Aorta (tissue), 5 donors: ENCODE measurements around the gene EXOC4. TPM values are rescaled to one million over a fixed set of nuclear protein-coding genes. Genes with fewer than 3 reads are reported as not detected.

Experiments used
- ATAC-seq: fragments of 200-7000 bp; cut with Tn5 transposase; one replicate; pipeline ENCODE4 v1.9.1; 2022; ENCODE audit warnings: moderate library complexity; ENCODE audit not compliant: low FRiP score
- DNase-seq, 2 donors: peaks; one replicate each; pipeline ENCODE4 v3.0.0-alpha.2; 2020
- H3K27ac ChIP-seq, 2 donors: one replicate each; pipeline ENCODE4 v1.5.1; 2013; ENCODE audit warnings: low read length in 2 of 2, mild to moderate bottlenecking in 2 of 2, moderate library complexity in 2 of 2, control low read depth in 1 of 2, inconsistent platforms in 1 of 2, low read depth in 1 of 2
- H3K27me3 ChIP-seq, 2 donors: one replicate each; pipeline ENCODE4 v1.6.1; 2013; ENCODE audit warnings: control low read depth in 1 of 2, low read length in 1 of 2, mild to moderate bottlenecking in 1 of 2, moderate library complexity in 1 of 2; ENCODE audit not compliant: insufficient read depth in 2 of 2, control insufficient read depth in 1 of 2
- H3K36me3 ChIP-seq, 2 donors: one replicate each; pipeline ENCODE4 v1.6.1; 2013; ENCODE audit warnings: control low read depth in 1 of 2, low read length in 1 of 2, mild to moderate bottlenecking in 1 of 2; ENCODE audit not compliant: insufficient read depth in 2 of 2, control insufficient read depth in 1 of 2
- H3K4me1 ChIP-seq, 2 donors: one replicate each; pipeline ENCODE4 v1.6.1; 2013; ENCODE audit warnings: low read length in 2 of 2, control low read depth in 1 of 2, mild to moderate bottlenecking in 1 of 2, moderate library complexity in 1 of 2; ENCODE audit not compliant: insufficient read depth in 2 of 2, control insufficient read depth in 1 of 2
- H3K4me3 ChIP-seq, 2 donors: one replicate each; pipeline ENCODE4 v1.5.1; 2013; ENCODE audit warnings: low read length in 2 of 2, control low read depth in 1 of 2, mild to moderate bottlenecking in 1 of 2
- H3K9me3 ChIP-seq: one replicate; pipeline ENCODE4 v1.6.1; 2013; ENCODE audit warnings: mild to moderate bottlenecking, low read length; ENCODE audit not compliant: control insufficient read depth
- WGBS, 2 donors: extraction: QIAGEN DNeasy Blood & Tissue Kit; methylation state at CpG; one replicate each; pipeline ENCODE4 v1.1.7; 2013; 5-methylcytosine and 5-hydroxymethylcytosine counted together
- intact Hi-C, 2 donors: fragments of 100-400 bp; cut with DNase I; formaldehyde crosslinking; loops; one replicate each; pipeline versions ENCODE4 v1.14.2 to v1.15.0; 2022
- polyA plus RNA-seq, 2 donors: library from polyadenylated mRNA; stranded (reverse); fragments of 200-250 nt; gene quantifications; one replicate each; pipeline ENCODE4 v1.2.3, GENCODE V29; 2013
- total RNA-seq, 2 donors: library from RNA; stranded (reverse); fragmentation: NEBNext Ultra II Directional; extraction: Animal tissue kit (Norgen Biotek cat#: 25700); gene quantifications; one replicate each; pipeline ENCODE4 v1.2.1, GENCODE V29; 2021
- donor health status: healthy with polysubstance abuse.
- donor health status: Bipolar disorder and iron deficiency.
- donor health status: DM: no; HTN: no; CAD: no.
- donor health status: DM: no; HTN: no; CAD: no.
- donor health status: DM: yes; HTN: yes; CAD: no.

EXOC4 gene
- total and polyA plus RNA-seq, 4 donors = 19.9 to 109 (median 45.9) TPM

- H3K27ac ChIP-seq = no peak overlapping the region
- no peak overlapping the region for H3K4me3 ChIP-seq
- ATAC-seq = no peak
- WGBS, 2 donors = 43 to 62% methylated on average over 1 of the region's 1 CpG
- no peaks in the 10 kb centered on the region for H3K36me3 ChIP-seq
- H3K9me3 ChIP-seq = no peaks in the 10 kb centered on the region
- intact Hi-C loops = no loop called here
- H3K27me3 ChIP-seq = no peaks in the 10 kb centered on the region
- no peak for DNase-seq
- H3K4me1 ChIP-seq = no peaks in the 10 kb centered on the region
Measured at GRCh38 chr7:133419041-133419440, 166.2 kb downstream of the EXOC4 start.

- WGBS, 2 donors = 95 to 98% methylated on average over 23 of the region's 23 CpGs
Measured at GRCh38 chr7:133423618-133424017, 170.7 kb downstream of the EXOC4 start.

GRCh38 chr7:133428326-133428725, 175.4 kb downstream of the EXOC4 start:
- intact Hi-C loops = no loop called here
- 58 to 72% methylated on average over 2 of the region's 2 CpGs for WGBS, 2 donors
- no peak overlapping the region for H3K4me3 ChIP-seq
- H3K36me3 ChIP-seq = no peaks in the 10 kb centered on the region
- no peaks in the 10 kb centered on the region for H3K27me3 ChIP-seq
- H3K27ac ChIP-seq = no peak overlapping the region
- H3K4me1 ChIP-seq = no peaks in the 10 kb centered on the region
- DNase-seq (no peak), ATAC-seq (no peak)
- H3K9me3 ChIP-seq = no peaks in the 10 kb centered on the region

More at GRCh38 chr7:133423618-133424017, 170.7 kb downstream of the EXOC4 start:
- H3K36me3 ChIP-seq = no peaks in the 10 kb centered on the region
- H3K27me3 ChIP-seq = no peaks in the 10 kb centered on the region
- intact Hi-C loops = no loop called here
- no peaks in the 10 kb centered on the region for H3K4me1 ChIP-seq
- ATAC-seq (no peak), DNase-seq (no peak)
- no peaks in the 10 kb centered on the region for H3K9me3 ChIP-seq
- H3K27ac ChIP-seq = no peak overlapping the region
- H3K4me3 ChIP-seq = no peak overlapping the region

- ATAC-seq = no peak
- H3K4me3 ChIP-seq = no peak overlapping the region
- no peaks in the 10 kb centered on the region for H3K36me3 ChIP-seq
- no peaks in the 10 kb centered on the region for H3K27me3 ChIP-seq
- H3K9me3 ChIP-seq = no peaks in the 10 kb centered on the region
- 93 to 96% methylated on average over 3 of the region's 3 CpGs for WGBS, 2 donors
- H3K27ac ChIP-seq = no peak overlapping the region
- no peak for DNase-seq
- no peaks in the 10 kb centered on the region for H3K4me1 ChIP-seq
- intact Hi-C loops = no loop called here
Measured at GRCh38 chr7:133428876-133429275, 176.0 kb downstream of the EXOC4 start.

- Histone ChIP-seq H3K4me1 (no peaks in the 10 kb centered on the region), H3K27ac (no peak overlapping the region), H3K27me3 (no peaks in the 10 kb centered on the region), H3K9me3 (no peaks in the 10 kb centered on the region), H3K4me3 (no peak overlapping the region), H3K36me3 (no peaks in the 10 kb centered on the region)
- WGBS, 2 donors = 97% methylated on average over 3 of the region's 3 CpGs
- ATAC-seq (no peak), DNase-seq (no peak)
- intact Hi-C loops = no loop called here
Measured at GRCh38 chr7:133429371-133429770, 176.5 kb downstream of the EXOC4 start.

- no peak overlapping the region for H3K27ac ChIP-seq
- no peaks in the 10 kb centered on the region for H3K9me3 ChIP-seq
- WGBS, 2 donors = 88 to 94% methylated on average over 1 of the region's 1 CpG
- ATAC-seq (no peak), DNase-seq (no peak)
- no peak overlapping the region for H3K4me3 ChIP-seq
- intact Hi-C loops = no loop called here
- H3K36me3 ChIP-seq = no peaks in the 10 kb centered on the region
- no peaks in the 10 kb centered on the region for H3K4me1 ChIP-seq
- no peaks in the 10 kb centered on the region for H3K27me3 ChIP-seq
Measured at GRCh38 chr7:133431134-133431724, 178.4 kb downstream of the EXOC4 start.

GRCh38 chr7:133433165-133433812, 180.4 kb downstream of the EXOC4 start:
- Histone ChIP-seq H3K9me3 (no peaks in the 10 kb centered on the region), H3K4me3 (no peak overlapping the region), H3K27me3 (no peaks in the 10 kb centered on the region), H3K4me1 (no peaks in the 10 kb centered on the region), H3K27ac (no peak overlapping the region), H3K36me3 (no peaks in the 10 kb centered on the region)
- WGBS, 2 donors = 87 to 93% methylated on average over 4 of the region's 4 CpGs
- intact Hi-C loops = no loop called here
- no peak for ATAC-seq
- no peak for DNase-seq

- no peak for DNase-seq
- Histone ChIP-seq H3K27me3 (no peaks in the 10 kb centered on the region), H3K36me3 (no peaks in the 10 kb centered on the region), H3K27ac (no peak overlapping the region), H3K4me3 (no peak overlapping the region), H3K9me3 (no peaks in the 10 kb centered on the region), H3K4me1 (no peaks in the 10 kb centered on the region)
- 50 to 62% methylated on average over 3 of the region's 3 CpGs for WGBS, 2 donors
- ATAC-seq = no peak
- intact Hi-C loops = no loop called here
Measured at GRCh38 chr7:133434246-133434865, 181.5 kb downstream of the EXOC4 start.

- no peak overlapping the region for H3K4me3 ChIP-seq
- DNase-seq = peak in 1 of 2 donors; percentile 48
- no peak for ATAC-seq
- WGBS, 2 donors = 9 to 12% methylated on average over 3 of the region's 3 CpGs
- no peaks in the 10 kb centered on the region for H3K9me3 ChIP-seq
- no peaks in the 10 kb centered on the region for H3K36me3 ChIP-seq
- no peak overlapping the region for H3K27ac ChIP-seq
- intact Hi-C loops = no loop called here
- H3K27me3 ChIP-seq = no peaks in the 10 kb centered on the region
- H3K4me1 ChIP-seq = no peaks in the 10 kb centered on the region
Measured at GRCh38 chr7:133436014-133436428, 183.1 kb downstream of the EXOC4 start.
